HG03280 (cell line): ENCODE results near the gene SHISA5.
"Not testable (repeated sequence)": the region's sequence is repeated elsewhere in the genome, so short reads cannot be mapped to it uniquely, and the experiment has no call there.

Experiments
- ATAC-seq: cut with Tn5 transposase; IDR thresholded peaks from one replicate; pipeline ENCODE4 v1.9.1; 2021; ENCODE audit warnings: mild to moderate bottlenecking, moderate library complexity; ENCODE audit not compliant: unreplicated experiment

The SHISA5 gene

GRCh38 chr3:48461767-48462166 lies 42.2 kb downstream of the SHISA5 start:
- ATAC-seq: not testable (repeated sequence)

GRCh38 chr3:48460517-48460902 lies 43.5 kb downstream of the SHISA5 start:
- no peak for ATAC-seq

- ATAC-seq: no peak
These were observed 44.0 kb downstream of the SHISA5 start for GRCh38 chr3:48459773-48460516.

GRCh38 chr3:48459331-48459730 lies 44.6 kb downstream of the SHISA5 start:
- ATAC-seq: no peak

GRCh38 chr3:48456456-48456855 lies 47.5 kb downstream of the SHISA5 start:
- no peak for ATAC-seq

- ATAC-seq: no peak
These were observed 52.7 kb downstream of the SHISA5 start for GRCh38 chr3:48451270-48451669.

GRCh38 chr3:48446425-48447193 lies 57.4 kb downstream of the SHISA5 start, which contains the start of gene ATRIP:
Gene ATRIP, plus strand, starts transcription at chr3:48446737. Its CDS starts 109 bp downstream, at chr3:48446846.
- ATAC-seq: peak; percentile 91

- no peak for ATAC-seq
These were observed 57.9 kb downstream of the SHISA5 start for GRCh38 chr3:48446043-48446424.

- no peak for ATAC-seq
These were observed 58.6 kb downstream of the SHISA5 start for GRCh38 chr3:48445277-48445882.

GRCh38 chr3:48441940-48442339 lies 62.0 kb downstream of the SHISA5 start:
- no peak for ATAC-seq

GRCh38 chr3:48440590-48440958 lies 63.4 kb downstream of the SHISA5 start:
- ATAC-seq: no peak

GRCh38 chr3:48439820-48440589 lies 64.0 kb downstream of the SHISA5 start, which contains the start of the genes CCDC51 and TMA7:
Gene CCDC51, minus strand, starts transcription at chr3:48440119. Its CDS starts 4,991 bp downstream, at chr3:48435128.
Gene TMA7, plus strand, starts transcription at chr3:48440257. Its CDS starts 40 bp downstream, at chr3:48440297.
- ATAC-seq: peak; percentile 99

- no peak for ATAC-seq
These were observed 66.2 kb downstream of the SHISA5 start for GRCh38 chr3:48437812-48438211.

- no peak for ATAC-seq
These were observed 67.1 kb downstream of the SHISA5 start for GRCh38 chr3:48436855-48437254.

GRCh38 chr3:48436477-48436787 lies 67.5 kb downstream of the SHISA5 start:
- ATAC-seq: no peak

GRCh38 chr3:48435774-48436476 lies 68.0 kb downstream of the SHISA5 start:
- no peak for ATAC-seq

- no peak for ATAC-seq
These were observed 68.8 kb downstream of the SHISA5 start for GRCh38 chr3:48435223-48435595.

GRCh38 chr3:48434591-48435222 lies 69.3 kb downstream of the SHISA5 start:
- no peak for ATAC-seq

GRCh38 chr3:48433472-48434118 lies 70.4 kb downstream of the SHISA5 start:
- no peak for ATAC-seq
